HG03045 (cell line): ENCODE measurements around the gene VPS4B.

ENCODE experiments used
- ATAC-seq: cut with Tn5 transposase; IDR thresholded peaks from one replicate; pipeline ENCODE4 v1.9.1; 2021; ENCODE audit warnings: mild to moderate bottlenecking, moderate library complexity; ENCODE audit not compliant: unreplicated experiment

VPS4B gene

DNA sequence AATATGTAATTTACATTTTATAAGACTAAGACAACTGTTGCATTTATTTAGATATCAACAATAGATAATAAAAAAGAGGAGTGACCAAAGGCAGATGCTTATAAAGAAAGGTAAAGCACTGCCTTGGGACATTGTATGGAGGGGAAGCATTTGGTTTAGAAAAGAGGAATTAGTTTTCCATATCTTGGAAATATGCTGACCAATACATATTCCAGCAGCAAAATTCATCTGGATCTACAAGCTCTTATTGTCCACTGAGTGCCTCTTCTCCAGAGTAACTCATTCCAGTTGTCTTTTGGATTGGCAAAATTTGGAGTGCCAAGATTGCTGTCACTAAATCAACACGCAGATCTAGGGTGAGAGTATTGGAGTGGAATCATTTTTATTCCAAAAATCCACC is 8.9 kb upstream of the VPS4B start:
- ATAC-seq, result no peak

DNA sequence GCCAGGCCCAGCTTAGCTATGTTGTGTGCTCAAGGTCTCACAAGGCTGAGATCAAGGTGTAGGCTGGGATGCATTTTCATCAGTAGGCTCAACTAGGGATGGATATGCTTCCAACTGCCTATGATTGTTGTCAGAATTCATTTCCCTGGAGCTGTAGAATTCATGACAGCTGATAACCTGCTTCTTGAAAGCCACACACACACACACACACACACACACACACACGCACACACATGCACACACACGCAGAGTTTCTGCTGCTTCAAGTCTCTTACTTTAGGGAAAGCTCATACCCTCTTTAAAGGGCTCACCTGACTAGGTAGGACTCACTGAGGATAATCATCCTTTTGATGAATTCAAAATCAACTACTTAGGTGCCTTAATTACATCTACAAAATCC is 8.2 kb upstream of the VPS4B start:
- ATAC-seq, result no peak

GRCh38 chr18:63427558-63427957 is 5.3 kb upstream of the VPS4B start:
- no peak for ATAC-seq

GRCh38 chr18:63422864-63423304 is 608 bp upstream of the VPS4B start:
- peak; percentile 25 for ATAC-seq

- ATAC-seq, result no peak
Observed at GRCh38 chr18:63421514-63421913, 762 bp downstream of the VPS4B start.

DNA sequence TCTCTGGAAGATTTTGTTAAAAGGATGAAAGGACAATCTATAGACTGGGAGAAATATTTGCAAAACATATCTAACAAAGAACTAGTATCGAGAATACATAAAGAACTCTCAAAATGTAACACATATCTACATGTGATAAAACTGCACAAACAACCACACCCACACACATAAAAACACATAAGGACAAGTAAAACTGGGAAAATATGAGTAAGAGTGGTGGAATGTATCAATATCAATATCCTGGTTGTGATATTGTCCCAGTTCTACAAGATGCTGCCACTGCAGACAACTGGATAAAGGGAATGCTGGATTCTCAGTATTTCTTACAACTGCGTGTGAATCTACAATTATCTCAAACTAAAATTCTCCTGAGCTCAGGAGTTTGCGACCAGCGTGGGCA is 9.3 kb downstream of the VPS4B start:
- ATAC-seq, result no peak

GRCh38 chr18:63410792-63411191 is 11.5 kb downstream of the VPS4B start:
- ATAC-seq, result no peak

GRCh38 chr18:63409301-63409700 is 13.0 kb downstream of the VPS4B start:
- ATAC-seq, result no peak

- no peak for ATAC-seq
Observed at GRCh38 chr18:63407734-63408133, 14.5 kb downstream of the VPS4B start.

GRCh38 chr18:63405986-63406385 is 16.3 kb downstream of the VPS4B start:
- no peak for ATAC-seq

DNA sequence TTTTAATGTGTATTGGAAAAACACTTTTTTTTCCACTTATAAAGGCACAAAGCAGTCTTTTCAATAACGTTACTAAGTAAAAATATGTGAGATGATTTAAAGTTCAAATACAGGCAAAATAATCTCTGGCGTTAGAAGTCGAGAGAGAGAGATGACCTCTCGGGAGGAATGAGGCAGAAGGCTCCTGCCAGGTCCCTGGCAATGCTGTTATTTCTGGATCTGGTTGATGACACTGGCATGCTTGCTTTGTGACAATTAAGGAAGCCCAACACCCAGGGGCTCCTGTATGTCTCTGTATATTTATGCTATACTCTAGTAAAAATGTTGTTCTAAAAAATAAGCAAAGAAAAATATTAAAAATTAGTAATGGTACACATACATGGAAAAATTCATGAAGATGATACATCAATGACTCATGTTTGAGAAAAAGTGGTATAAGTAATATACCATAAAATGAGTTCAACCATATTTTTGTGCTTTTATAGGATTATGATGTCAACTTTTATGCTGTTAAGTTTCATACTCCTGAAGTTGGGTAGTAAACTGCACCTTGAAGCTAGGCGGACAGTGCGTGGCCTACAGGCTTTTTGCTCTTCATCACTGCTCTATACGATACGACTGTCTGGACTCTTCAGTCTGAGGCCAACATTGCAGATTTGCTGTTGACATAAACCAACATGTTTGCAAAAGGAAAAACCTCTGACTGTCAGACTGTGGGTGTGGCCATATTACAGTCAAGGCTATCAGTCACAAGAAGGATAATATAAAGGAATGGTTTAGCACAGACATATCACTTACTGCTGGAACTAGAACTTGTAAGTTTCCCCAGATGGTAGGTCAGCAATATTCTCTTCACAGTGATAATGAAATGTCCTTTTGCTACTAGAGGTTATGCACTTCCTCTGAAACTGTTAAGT is 19.8 kb downstream of the VPS4B start:
- ATAC-seq, result no peak

DNA sequence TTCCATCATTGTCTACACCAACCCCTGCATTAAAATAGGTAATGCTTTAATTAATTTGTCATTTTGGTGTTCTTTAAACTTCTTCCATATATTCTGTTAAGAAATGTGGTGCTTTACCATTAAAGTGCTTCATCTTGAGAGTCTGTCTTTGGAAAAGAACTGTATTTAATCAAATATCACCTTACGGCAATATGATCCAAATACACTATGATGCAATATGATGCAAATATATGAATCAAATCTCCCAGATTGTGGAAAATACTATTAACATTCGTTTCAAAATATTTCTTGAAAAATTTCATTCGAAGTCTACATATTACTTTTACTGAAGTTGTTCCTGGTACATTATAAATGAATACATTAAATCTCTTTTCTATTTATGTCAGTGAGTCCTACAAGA is 23.0 kb downstream of the VPS4B start:
- ATAC-seq, result no peak

GRCh38 chr18:63397349-63397748 is 24.9 kb downstream of the VPS4B start:
- ATAC-seq, result no peak

DNA sequence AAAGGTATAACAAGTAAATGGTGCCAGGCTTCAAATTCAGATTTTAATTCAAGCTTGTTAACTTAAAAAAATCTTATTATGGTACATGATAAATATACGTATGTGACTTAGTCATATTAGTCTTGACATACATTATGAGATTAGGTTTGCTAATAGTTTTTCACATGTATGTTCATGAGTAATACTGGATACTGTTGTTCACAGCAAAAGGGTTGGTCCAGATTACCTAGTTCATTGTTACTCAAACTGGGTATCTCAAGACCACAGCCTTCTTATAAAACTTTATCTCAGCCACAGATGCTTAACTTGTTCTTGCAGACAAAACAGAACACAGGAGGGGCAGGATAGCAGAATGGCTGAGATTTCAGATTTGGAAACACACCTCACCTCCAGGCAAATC is 26.8 kb downstream of the VPS4B start:
- ATAC-seq, result no peak

DNA sequence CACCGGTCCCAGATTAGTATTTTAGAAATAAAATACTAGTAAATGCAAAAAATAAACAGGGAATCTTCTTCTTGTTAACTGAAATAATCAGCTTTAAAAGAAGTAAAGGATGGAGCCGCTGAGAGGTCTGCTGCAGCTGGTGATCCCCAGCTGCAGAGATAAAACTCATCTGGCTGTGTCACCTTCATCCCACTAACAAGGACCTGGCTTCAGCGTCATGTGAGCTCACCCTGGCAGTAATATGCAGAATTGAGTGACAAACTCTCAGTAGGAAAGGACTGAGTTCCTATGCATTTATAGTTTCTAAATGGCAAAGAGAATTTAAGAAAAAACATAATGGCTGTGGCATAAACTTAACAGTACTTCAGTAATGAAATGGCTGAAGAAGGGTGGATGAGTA is 27.3 kb downstream of the VPS4B start:
- no peak for ATAC-seq

DNA sequence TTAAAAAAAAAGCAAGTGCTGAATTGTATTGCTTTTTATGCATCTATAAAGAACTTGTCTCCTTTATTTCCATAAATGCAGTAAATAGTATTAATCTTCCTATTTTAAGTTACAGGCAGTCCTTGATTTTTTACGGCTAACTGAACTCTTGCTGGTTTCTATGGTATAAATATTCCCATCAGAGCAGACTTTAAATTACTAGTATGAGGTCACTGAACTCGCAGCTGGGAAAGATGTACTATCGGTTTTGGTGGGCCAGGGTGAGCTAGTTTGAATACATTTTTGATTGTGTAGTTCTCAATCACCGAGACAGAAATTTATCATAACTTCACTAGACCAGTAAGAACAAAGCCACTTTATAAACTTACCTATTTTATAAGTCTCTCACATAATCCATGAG is 34.4 kb downstream of the VPS4B start:
- ATAC-seq, result no peak

DNA sequence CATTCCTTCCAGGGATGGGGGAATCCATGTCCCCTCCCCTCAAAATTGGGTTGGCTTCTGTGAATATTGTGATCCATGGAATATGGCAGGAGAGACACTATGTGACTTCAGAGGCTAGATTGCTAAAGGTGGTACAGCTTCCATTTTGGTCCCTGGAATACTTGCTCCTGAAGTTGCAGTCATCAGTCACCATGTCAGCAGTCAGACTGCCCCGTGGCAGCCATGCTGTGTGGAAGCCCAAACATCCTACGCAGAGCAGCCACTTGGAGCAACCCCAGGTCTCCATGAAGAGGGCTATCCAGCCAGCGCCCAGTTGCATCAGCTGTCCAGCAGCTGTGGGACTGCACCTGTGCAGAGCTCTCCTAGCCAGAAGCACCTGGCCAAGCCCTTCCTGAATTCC is 39.4 kb downstream of the VPS4B start:
- ATAC-seq, result no peak

GRCh38 chr18:63379639-63379962 is 42.7 kb downstream of the VPS4B start:
- ATAC-seq, result no peak

GRCh38 chr18:63378919-63379638 is 43.2 kb downstream of the VPS4B start:
- ATAC-seq, result no peak

- ATAC-seq, result no peak
Observed at GRCh38 chr18:63377275-63377980, 44.8 kb downstream of the VPS4B start.

DNA sequence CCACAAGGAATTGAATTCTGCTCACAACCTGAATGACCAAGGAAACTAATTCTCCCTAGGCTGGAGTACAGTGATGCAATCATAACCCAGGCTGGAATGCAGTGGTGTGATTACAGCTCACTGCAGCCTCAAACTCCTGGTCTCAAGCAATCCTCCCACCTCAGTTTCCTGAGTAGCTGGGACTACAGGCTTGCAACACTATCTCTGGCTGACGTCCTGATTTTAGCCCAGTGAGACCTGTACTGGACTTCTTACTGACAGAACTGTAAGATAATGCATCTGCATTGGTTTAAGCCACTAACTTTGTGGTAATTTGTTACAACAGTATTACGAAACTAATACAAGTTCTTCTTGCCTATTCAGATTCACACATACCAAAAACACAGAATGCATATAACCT is 45.7 kb downstream of the VPS4B start:
- no peak for ATAC-seq

GRCh38 chr18:63374540-63374939 is 47.7 kb downstream of the VPS4B start:
- ATAC-seq, result no peak
